ENCODE measurements around the gene SASH3.

- TF ChIP-seq, protein P1, sequence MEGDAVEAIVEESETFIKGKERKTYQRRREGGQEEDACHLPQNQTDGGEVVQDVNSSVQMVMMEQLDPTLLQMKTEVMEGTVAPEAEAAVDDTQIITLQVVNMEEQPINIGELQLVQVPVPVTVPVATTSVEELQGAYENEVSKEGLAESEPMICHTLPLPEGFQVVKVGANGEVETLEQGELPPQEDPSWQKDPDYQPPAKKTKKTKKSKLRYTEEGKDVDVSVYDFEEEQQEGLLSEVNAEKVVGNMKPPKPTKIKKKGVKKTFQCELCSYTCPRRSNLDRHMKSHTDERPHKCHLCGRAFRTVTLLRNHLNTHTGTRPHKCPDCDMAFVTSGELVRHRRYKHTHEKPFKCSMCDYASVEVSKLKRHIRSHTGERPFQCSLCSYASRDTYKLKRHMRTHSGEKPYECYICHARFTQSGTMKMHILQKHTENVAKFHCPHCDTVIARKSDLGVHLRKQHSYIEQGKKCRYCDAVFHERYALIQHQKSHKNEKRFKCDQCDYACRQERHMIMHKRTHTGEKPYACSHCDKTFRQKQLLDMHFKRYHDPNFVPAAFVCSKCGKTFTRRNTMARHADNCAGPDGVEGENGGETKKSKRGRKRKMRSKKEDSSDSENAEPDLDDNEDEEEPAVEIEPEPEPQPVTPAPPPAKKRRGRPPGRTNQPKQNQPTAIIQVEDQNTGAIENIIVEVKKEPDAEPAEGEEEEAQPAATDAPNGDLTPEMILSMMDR (conservative IDR thresholded peaks at IDR 0.05 in 1 of 2, IDR thresholded peaks at IDR 0.05 in 1 of 2; ENCODE audit: low read depth in 1 of 2, low read length in 2 of 2), result no peak
- no peak for TF ChIP-seq EZH2 (IDR thresholded peaks at IDR 0.05; ENCODE audit: low read length, missing control alignments)
These were observed 32.9 kb upstream of the SASH3 start for GRCh38 chrX:129746557-129747470.

All from fibroblast of lung (primary cell).